Measurements from ENCODE around the gene RIOK2. TPM values are rescaled to one million over a fixed set of nuclear protein-coding genes. Genes with fewer than 3 reads are reported as not detected.

The RIOK2 gene
- total and polyA plus RNA-seq, 2 donors (not counting 1 experiment from before 2014, with no cell fraction given): 18.2 to 24.6 TPM

- no peaks in the 10 kb centered on the region for H3K4me1 ChIP-seq (ENCODE audit: control insufficient read depth, extremely low read depth, insufficient read depth, low read length)
- H4K20me1 ChIP-seq (ENCODE audit: control insufficient read depth, extremely low read depth, insufficient read depth, low read length): no peaks in the 10 kb centered on the region
- H3K27me3 ChIP-seq (ENCODE audit: control insufficient read depth, insufficient read depth, low read length): peaks cover 4% of the 10 kb centered on the region
- H3K9me3 ChIP-seq (ENCODE audit: control insufficient read depth, insufficient read depth, low read depth, low read length): no peaks in the 10 kb centered on the region
- no peak for TF ChIP-seq EZH2 (IDR thresholded peaks at IDR 0.05; ENCODE audit: low read length, missing control alignments)
- TF ChIP-seq, protein P1, sequence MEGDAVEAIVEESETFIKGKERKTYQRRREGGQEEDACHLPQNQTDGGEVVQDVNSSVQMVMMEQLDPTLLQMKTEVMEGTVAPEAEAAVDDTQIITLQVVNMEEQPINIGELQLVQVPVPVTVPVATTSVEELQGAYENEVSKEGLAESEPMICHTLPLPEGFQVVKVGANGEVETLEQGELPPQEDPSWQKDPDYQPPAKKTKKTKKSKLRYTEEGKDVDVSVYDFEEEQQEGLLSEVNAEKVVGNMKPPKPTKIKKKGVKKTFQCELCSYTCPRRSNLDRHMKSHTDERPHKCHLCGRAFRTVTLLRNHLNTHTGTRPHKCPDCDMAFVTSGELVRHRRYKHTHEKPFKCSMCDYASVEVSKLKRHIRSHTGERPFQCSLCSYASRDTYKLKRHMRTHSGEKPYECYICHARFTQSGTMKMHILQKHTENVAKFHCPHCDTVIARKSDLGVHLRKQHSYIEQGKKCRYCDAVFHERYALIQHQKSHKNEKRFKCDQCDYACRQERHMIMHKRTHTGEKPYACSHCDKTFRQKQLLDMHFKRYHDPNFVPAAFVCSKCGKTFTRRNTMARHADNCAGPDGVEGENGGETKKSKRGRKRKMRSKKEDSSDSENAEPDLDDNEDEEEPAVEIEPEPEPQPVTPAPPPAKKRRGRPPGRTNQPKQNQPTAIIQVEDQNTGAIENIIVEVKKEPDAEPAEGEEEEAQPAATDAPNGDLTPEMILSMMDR (conservative IDR thresholded peaks at IDR 0.05 in 1 of 2, IDR thresholded peaks at IDR 0.05 in 1 of 2; ENCODE audit: low read depth in 1 of 2, low read length in 2 of 2): no peak
- H3K79me2 ChIP-seq (ENCODE audit: control insufficient read depth, insufficient read depth, low read length): no peaks in the 10 kb centered on the region
- no peak overlapping the region for H3K27ac ChIP-seq (ENCODE audit: insufficient read depth, low read length)
- no peak overlapping the region for H3K4me3 ChIP-seq (replicated peaks in 1 of 4; ENCODE audit: control extremely low read depth in 1 of 4, insufficient read depth in 1 of 4, low read depth in 3 of 4, low read length in 4 of 4)
- H3K9ac ChIP-seq (ENCODE audit: insufficient read depth, low read length): no peak overlapping the region
- no peaks in the 10 kb centered on the region for H3K36me3 ChIP-seq (ENCODE audit: control insufficient read depth, insufficient read depth, low read length)
- H2AFZ ChIP-seq (ENCODE audit: low read length): no peak overlapping the region
- H3K4me2 ChIP-seq (ENCODE audit: extremely low read depth, insufficient read depth, low read length): no peak overlapping the region
- DNase-seq (ENCODE audit: low read depth in 2 of 2): peak in 1 of 2 donors; percentile 8
These were observed 47.2 kb downstream of the RIOK2 start for GRCh38 chr5:97135868-97136267.

- Histone ChIP-seq H4K20me1 (ENCODE audit: control insufficient read depth, extremely low read depth, insufficient read depth, low read length) (no peaks in the 10 kb centered on the region), H3K27ac (ENCODE audit: insufficient read depth, low read length) (no peak overlapping the region), H3K36me3 (ENCODE audit: control insufficient read depth, insufficient read depth, low read length) (no peaks in the 10 kb centered on the region), H3K4me2 (ENCODE audit: extremely low read depth, insufficient read depth, low read length) (no peak overlapping the region), H3K4me1 (ENCODE audit: control insufficient read depth, extremely low read depth, insufficient read depth, low read length) (no peaks in the 10 kb centered on the region), H3K4me3 (replicated peaks in 1 of 4; ENCODE audit: control extremely low read depth in 1 of 4, insufficient read depth in 1 of 4, low read depth in 3 of 4, low read length in 4 of 4) (no peak overlapping the region), H3K27me3 (ENCODE audit: control insufficient read depth, insufficient read depth, low read length) (peaks cover 4% of the 10 kb centered on the region), H3K9ac (ENCODE audit: insufficient read depth, low read length) (no peak overlapping the region), H2AFZ (ENCODE audit: low read length) (no peak overlapping the region), H3K79me2 (ENCODE audit: control insufficient read depth, insufficient read depth, low read length) (no peaks in the 10 kb centered on the region), H3K9me3 (ENCODE audit: control insufficient read depth, insufficient read depth, low read depth, low read length) (no peaks in the 10 kb centered on the region)
- DNase-seq (ENCODE audit: low read depth in 2 of 2): no peak
- TF ChIP-seq EZH2 (IDR thresholded peaks at IDR 0.05; ENCODE audit: low read length, missing control alignments): no peak
- TF ChIP-seq, protein P1 (conservative IDR thresholded peaks at IDR 0.05 in 1 of 2, IDR thresholded peaks at IDR 0.05 in 1 of 2; ENCODE audit: low read depth in 1 of 2, low read length in 2 of 2): no peak
These were observed 48.4 kb downstream of the RIOK2 start for GRCh38 chr5:97134634-97135033.

- Histone ChIP-seq H4K20me1 (ENCODE audit: control insufficient read depth, extremely low read depth, insufficient read depth, low read length) (no peaks in the 10 kb centered on the region), H3K4me2 (ENCODE audit: extremely low read depth, insufficient read depth, low read length) (no peak overlapping the region), H3K4me1 (ENCODE audit: control insufficient read depth, extremely low read depth, insufficient read depth, low read length) (no peaks in the 10 kb centered on the region), H3K27me3 (ENCODE audit: control insufficient read depth, insufficient read depth, low read length) (peaks cover 5% of the 10 kb centered on the region), H3K4me3 (replicated peaks in 1 of 4; ENCODE audit: control extremely low read depth in 1 of 4, insufficient read depth in 1 of 4, low read depth in 3 of 4, low read length in 4 of 4) (no peak overlapping the region), H3K9me3 (ENCODE audit: control insufficient read depth, insufficient read depth, low read depth, low read length) (no peaks in the 10 kb centered on the region), H3K9ac (ENCODE audit: insufficient read depth, low read length) (no peak overlapping the region), H3K27ac (ENCODE audit: insufficient read depth, low read length) (no peak overlapping the region), H3K36me3 (ENCODE audit: control insufficient read depth, insufficient read depth, low read length) (no peaks in the 10 kb centered on the region), H3K79me2 (ENCODE audit: control insufficient read depth, insufficient read depth, low read length) (no peaks in the 10 kb centered on the region), H2AFZ (ENCODE audit: low read length) (no peak overlapping the region)
- DNase-seq (ENCODE audit: low read depth in 2 of 2): peak in 1 of 2 donors; percentile 76
- TF ChIP-seq, protein P1 (conservative IDR thresholded peaks at IDR 0.05 in 1 of 2, IDR thresholded peaks at IDR 0.05 in 1 of 2; ENCODE audit: low read depth in 1 of 2, low read length in 2 of 2): no peak
- TF ChIP-seq EZH2 (IDR thresholded peaks at IDR 0.05; ENCODE audit: low read length, missing control alignments): no peak
These were observed 49.9 kb downstream of the RIOK2 start for GRCh38 chr5:97133101-97133500.
